Stomach (tissue), 9 donors: ENCODE results near the gene LRRC28. TPM values are rescaled to one million over a fixed set of nuclear protein-coding genes. Genes with fewer than 3 reads are reported as not detected.
A peak's percentile ranks its signal among the peaks of the same experiment; 100 is the strongest.

Source experiments
- DNase-seq, 2 donors: peaks; one replicate each; pipeline versions ENCODE4 v3.0.0 to v3.0.0-alpha.2; 2013 to 2019
- H3K27ac ChIP-seq, 5 donors: fragments of 200-600 bp in 4 of 5; sonication (generic) in 4 of 5; one replicate each; pipeline ENCODE4 v1.5.1; 2013 to 2019; ENCODE audit warnings: mild to moderate bottlenecking in 1 of 5, moderate library complexity in 1 of 5
- H3K27me3 ChIP-seq, 3 donors: fragments of 200-600 bp; sonication (generic); one replicate each; pipeline ENCODE4 v1.5.1; 2017 to 2019; ENCODE audit warnings: mixed run types in 1 of 3
- H3K36me3 ChIP-seq, 4 donors: fragments of 200-600 bp; sonication (generic); 1 replicate in 3 of 4; 2 replicates in 1 of 4; pipeline ENCODE4 v1.5.1; 2016 to 2019
- H3K4me1 ChIP-seq, 4 donors: fragments of 200-600 bp; sonication (generic); one replicate each; pipeline ENCODE4 v1.5.1; 2016 to 2019
- H3K4me3 ChIP-seq, 4 donors: fragments of 200-600 bp; sonication (generic) in 3 of 4; one replicate each; pipeline ENCODE4 v1.5.1; 2016 to 2019; ENCODE audit warnings: mild to moderate bottlenecking in 1 of 4
- H3K9me3 ChIP-seq, 4 donors: fragments of 200-600 bp; sonication (generic); one replicate each; pipeline ENCODE4 v1.5.1; 2016 to 2019
- CTCF ChIP-seq, 7 experiments: fragments of 450-650 bp in 4 of 7; fragments of 200-600 bp in 3 of 7; sonication (generic) in 3 of 7; IDR thresholded peaks; one replicate each; pipeline ENCODE4 v1.5.1; 2016 to 2019; ENCODE audit warnings: antibody characterized with exemption in 7 of 7, control low read depth in 2 of 7, mild to moderate bottlenecking in 1 of 7
- EP300 ChIP-seq: sonication (generic); formaldehyde crosslinking; IDR thresholded peaks from one replicate; pipeline ENCODE4 v1.6.1; 2017; ENCODE audit warnings: antibody characterized with exemption
- POLR2A ChIP-seq, 4 donors: fragments of 450-650 bp; IDR thresholded peaks; one replicate each; pipeline ENCODE4 v1.6.1; 2016; ENCODE audit warnings: antibody characterized with exemption in 4 of 4, control low read depth in 2 of 4, mild to moderate bottlenecking in 1 of 4, moderate library complexity in 1 of 4
- POLR2AphosphoS5 ChIP-seq, 3 donors: sonication (generic); formaldehyde crosslinking; IDR thresholded peaks; one replicate each; pipeline ENCODE4 v1.6.1; 2016; ENCODE audit warnings: antibody characterized with exemption in 3 of 3
- WGBS, 5 donors: extraction: QIAGEN DNeasy Blood & Tissue Kit in 3 of 5; methylation state at CpG; one replicate each; pipeline versions ENCODE4 v1.1.5 to v1.1.7; 2013 to 2018; 5-methylcytosine and 5-hydroxymethylcytosine counted together
- intact Hi-C: fragments of 100-400 bp; cut with DNase I; formaldehyde crosslinking; loops from one replicate; pipeline ENCODE4 v1.15.1; 2023; ENCODE audit warnings: low total_unique reads
- polyA plus RNA-seq, 3 donors: library from polyadenylated mRNA; stranded (reverse); fragments of 200-250 nt; gene quantifications; one replicate each; pipeline ENCODE4 v1.2.3, GENCODE V29; 2013
- total RNA-seq, 5 donors: library from RNA; depleted of rRNA; stranded (reverse); fragments of >200 nt; gene quantifications; one replicate each; pipeline versions ENCODE4 v1.1.0 to v1.2.3, GENCODE V29; 2014 to 2016
- donor health status: healthy with polysubstance abuse.
- donor health status: Bipolar disorder and iron deficiency.
- donor health status: healthy.

Gene LRRC28
- total and polyA plus RNA-seq, 8 donors, result 9.6 to 82.6 (median 26.2) TPM

DNA sequence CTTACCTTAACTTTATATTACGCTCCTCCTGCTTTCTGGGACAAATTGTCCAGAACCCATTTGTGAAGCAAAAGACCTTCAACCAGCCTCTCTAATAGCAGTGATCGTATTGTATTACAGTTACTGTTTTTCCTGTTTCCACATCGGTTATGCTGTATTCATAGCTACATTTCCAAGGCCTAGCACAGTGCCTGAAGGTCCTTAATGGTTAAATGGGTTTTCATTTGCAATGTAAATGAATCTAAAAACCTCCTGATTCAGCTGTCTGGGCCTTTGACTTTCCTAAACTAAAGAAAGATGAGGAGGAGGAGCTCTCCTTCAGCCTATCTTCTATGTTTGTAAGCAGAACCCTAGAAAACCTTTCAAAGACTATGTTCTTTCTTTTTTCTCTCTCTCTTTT is 99.1 kb downstream of the LRRC28 start:
- H3K27me3 ChIP-seq, result no peaks in the 10 kb centered on the region

GRCh38 chr15:99359769-99360168 is 108.5 kb downstream of the LRRC28 start:
- Histone ChIP-seq H3K36me3 (peaks cover 0 to 32% (median 11%) of the 10 kb centered on the region in 4 donors), H3K27ac (no peak overlapping the region), H3K4me3 (no peak overlapping the region), H3K27me3 (no peaks in the 10 kb centered on the region), H3K9me3 (no peaks in the 10 kb centered on the region), H3K4me1 (no peaks in the 10 kb centered on the region)
- TF ChIP-seq POLR2AphosphoS5 (IDR thresholded peaks at IDR 0.05) (no peak), EP300 (no peak), POLR2A (IDR thresholded peaks at IDR 0.05) (no peak), CTCF (IDR thresholded peaks at IDR 0.05) (no peak)
- WGBS, 5 donors, result 68 to 87% (median 78%) methylated on average over 2 of the region's 2 CpGs
- intact Hi-C loops, result no loop called here
- DNase-seq, result no peak

More for the DNA sequence above, 99.1 kb downstream of the LRRC28 start:
- Histone ChIP-seq H3K4me3 (no peak overlapping the region), H3K36me3 (peaks cover 0 to 22% (median 13%) of the 10 kb centered on the region in 4 donors), H3K27ac (no peak overlapping the region), H3K4me1 (no peaks in the 10 kb centered on the region), H3K9me3 (no peaks in the 10 kb centered on the region)
- DNase-seq, result no peak
- no peak for TF ChIP-seq CTCF (IDR thresholded peaks at IDR 0.05)
- no peak for TF ChIP-seq POLR2A (IDR thresholded peaks at IDR 0.05)
- no peak for TF ChIP-seq POLR2AphosphoS5 (IDR thresholded peaks at IDR 0.05)
- TF ChIP-seq EP300, result no peak
- 90 to 96% (median 93%) methylated on average over 3 of the region's 3 CpGs for WGBS, 5 donors
- intact Hi-C loops, result no loop called here

DNA sequence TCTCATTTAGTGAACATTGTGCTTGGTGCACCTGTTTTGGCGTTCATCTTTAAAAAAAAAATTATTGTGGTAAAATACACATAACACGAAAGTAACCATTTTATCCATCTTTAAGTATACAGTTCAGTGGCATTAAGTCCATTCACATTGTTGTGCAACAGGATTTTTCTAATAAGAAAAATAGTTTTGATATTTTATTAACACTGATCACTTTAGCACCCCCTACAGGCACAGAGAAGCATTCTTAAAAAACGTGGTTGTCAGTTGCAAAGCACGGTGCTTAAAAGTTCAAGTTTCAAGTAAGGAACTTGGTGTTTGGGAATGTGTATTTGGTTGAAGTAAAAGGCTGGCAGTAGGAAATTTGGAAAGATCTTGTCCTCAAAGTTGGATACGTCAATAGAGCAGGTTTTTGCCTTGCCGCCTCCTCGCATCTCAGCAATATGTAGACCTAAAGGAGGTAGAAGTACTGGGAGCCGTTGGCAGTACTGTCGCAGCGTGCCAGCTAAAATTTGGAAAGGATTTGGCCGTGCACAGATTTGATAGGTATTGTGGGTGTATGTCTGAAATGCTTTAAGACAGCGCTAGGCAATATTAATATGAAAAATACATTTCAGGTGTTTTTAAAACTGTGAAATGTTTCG is 110.4 kb downstream of the LRRC28 start:
- 88 to 89% (median 89%) methylated on average over 13 of the region's 13 CpGs for WGBS, 5 donors
- Histone ChIP-seq H3K27me3 (no peaks in the 10 kb centered on the region), H3K4me1 (no peaks in the 10 kb centered on the region), H3K9me3 (no peaks in the 10 kb centered on the region), H3K4me3 (no peak overlapping the region), H3K36me3 (peaks cover 0 to 22% (median 18%) of the 10 kb centered on the region in 4 donors), H3K27ac (no peak overlapping the region)
- TF ChIP-seq EP300 (no peak), CTCF (IDR thresholded peaks at IDR 0.05) (peak in 3 of 7 experiments; percentile 18 to 32 (median 20))
- intact Hi-C loops, result no loop called here
- no peak for DNase-seq

DNA sequence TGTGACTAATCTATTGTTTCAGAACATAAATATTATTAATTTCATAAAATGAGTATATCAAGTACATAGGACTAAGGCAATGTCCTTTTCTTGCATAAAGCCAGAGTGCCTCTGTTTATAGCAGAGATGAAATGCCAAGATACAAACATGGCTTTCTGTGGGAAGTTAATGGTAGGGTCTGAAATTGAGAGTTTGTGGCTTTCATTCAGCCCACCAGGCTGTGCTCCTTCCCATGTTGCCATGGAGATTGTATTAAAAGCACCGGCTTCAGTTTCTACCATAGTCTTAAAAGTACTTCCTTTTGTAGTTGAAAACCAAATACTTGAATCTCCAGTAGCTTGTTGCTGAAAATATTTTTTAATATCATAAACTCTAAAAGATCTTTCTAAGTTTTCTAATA is 114.0 kb downstream of the LRRC28 start:
- TF ChIP-seq EP300 (no peak), CTCF (IDR thresholded peaks at IDR 0.05) (no peak), POLR2A (IDR thresholded peaks at IDR 0.05) (no peak), POLR2AphosphoS5 (IDR thresholded peaks at IDR 0.05) (no peak)
- WGBS, 5 donors, result 66 to 83% (median 78%) methylated on average over 1 of the region's 1 CpG
- Histone ChIP-seq H3K4me3 (no peak overlapping the region), H3K27me3 (no peaks in the 10 kb centered on the region), H3K36me3 (peaks cover 5 to 46% (median 23%) of the 10 kb centered on the region in 4 donors), H3K9me3 (peaks cover 0 to 6% (median 0%) of the 10 kb centered on the region in 4 donors), H3K27ac (no peak overlapping the region), H3K4me1 (no peaks in the 10 kb centered on the region)
- DNase-seq, result peak in 1 of 2 donors; percentile 30
- intact Hi-C loops, result no loop called here
